Common myeloid progenitor, CD34-positive (primary cell): ENCODE data around the gene EOMES.

ENCODE experiments used
- CTCF ChIA-PET: fragments of 350-600 bp; sonication (Branson Sonifier 250); formaldehyde crosslinking; loops from one replicate; lab custom pipeline; 2021; ENCODE audit warnings: antibody characterized with exemption; lab: Charles Lee
- POLR2A ChIA-PET: fragments of 350-600 bp; sonication (Branson Sonifier 250); formaldehyde crosslinking; loops from one replicate; lab custom pipeline; 2021; ENCODE audit warnings: antibody characterized with exemption; lab: Charles Lee
- DNase-seq, 3 donors: peaks; one replicate each; pipeline versions ENCODE4 v3.0.0 to v3.0.0-alpha.2; 2013
- H3K27ac ChIP-seq, 2 experiments: 1 replicate in 1 of 2; 2 replicates in 1 of 2; pipeline ENCODE4 v1.7.0; 2013; ENCODE audit warnings: inconsistent platforms in 2 of 2, low read length in 2 of 2, mild to moderate bottlenecking in 2 of 2, low read depth in 1 of 2, moderate library complexity in 1 of 2; ENCODE audit not compliant: severe bottlenecking in 2 of 2, insufficient read depth in 1 of 2, poor library complexity in 1 of 2
- H3K27me3 ChIP-seq, 5 experiments: replicated peaks in 2 of 5; 1 replicate in 3 of 5; 2 replicates in 2 of 5; pipeline versions ENCODE4 v1.6.1 to v1.7.0; 2013; ENCODE audit warnings: low read length in 4 of 5, mild to moderate bottlenecking in 2 of 5, moderate library complexity in 2 of 5, inconsistent platforms in 1 of 5; ENCODE audit not compliant: insufficient read depth in 5 of 5, control insufficient read depth in 4 of 5
- H3K36me3 ChIP-seq, 4 experiments: 1 replicate in 2 of 4; 2 replicates in 2 of 4; pipeline versions ENCODE4 v1.6.1 to v1.7.0; 2013; ENCODE audit warnings: low read length in 3 of 4, control low read depth in 1 of 4, mild to moderate bottlenecking in 1 of 4; ENCODE audit not compliant: control insufficient read depth in 4 of 4, insufficient read depth in 4 of 4
- H3K4me1 ChIP-seq, 4 experiments: 1 replicate in 3 of 4; 2 replicates in 1 of 4; pipeline versions ENCODE4 v1.6.1 to v1.7.1; 2013; ENCODE audit warnings: low read length in 3 of 4, mild to moderate bottlenecking in 3 of 4, control low read depth in 1 of 4, inconsistent platforms in 1 of 4, moderate library complexity in 1 of 4; ENCODE audit not compliant: control insufficient read depth in 4 of 4, insufficient read depth in 4 of 4; ENCODE audit errors: control extremely low read depth in 1 of 4
- H3K4me3 ChIP-seq, 7 experiments: 1 replicate in 4 of 7; 2 replicates in 3 of 7; pipeline versions ENCODE4 v1.5.1 to v1.7.0; 2013; ENCODE audit warnings: mild to moderate bottlenecking in 7 of 7, low read length in 6 of 7, moderate library complexity in 6 of 7, inconsistent platforms in 2 of 7, low read depth in 2 of 7, control low read depth in 1 of 7; ENCODE audit not compliant: insufficient read depth in 4 of 7, control insufficient read depth in 1 of 7; ENCODE audit errors: extremely low read depth in 1 of 7
- H3K9me3 ChIP-seq, 5 experiments: 1 replicate in 4 of 5; 2 replicates in 1 of 5; pipeline versions ENCODE4 v1.6.1 to v1.7.1; 2013; ENCODE audit warnings: low read length in 4 of 5, mild to moderate bottlenecking in 2 of 5, inconsistent platforms in 1 of 5, low read depth in 1 of 5, moderate library complexity in 1 of 5; ENCODE audit not compliant: control insufficient read depth in 4 of 5, insufficient read depth in 2 of 5; ENCODE audit errors: control extremely low read depth in 1 of 5
- WGBS: methylation state at CpG from one replicate; pipeline ENCODE4 v1.1.5; 2013; ENCODE audit not compliant: insufficient coverage; 5-methylcytosine and 5-hydroxymethylcytosine counted together

EOMES gene

GRCh38 chr3:27715454-27715806 lies 6.7 kb downstream of the EOMES start:
- Histone ChIP-seq H3K36me3 (no peaks in the 10 kb centered on the region), H3K4me1 (peaks cover 5 to 32% (median 27%) of the 10 kb centered on the region in 4 experiments), H3K4me3 (peak overlapping the region in 1 of 7 experiments; percentile 32), H3K27me3 (peaks cover 37 to 87% (median 64%) of the 10 kb centered on the region in 5 experiments), H3K9me3 (no peaks in the 10 kb centered on the region), H3K27ac (no peak overlapping the region)
- DNase-seq = no peak
- WGBS = 18% methylated on average over 4 of the region's 11 CpGs
- CTCF ChIA-PET = interaction anchor here (0.7 to 2.0 kb wide), 8 partner anchors 9 to 633 kb away, joined by 3 to 6 read pairs (median 4); partner anchors contain the start of genes AZI2 and ZCWPW2
- POLR2A ChIA-PET = no interaction called here

- Histone ChIP-seq H3K27ac (no peak overlapping the region), H3K27me3 (peaks cover 32 to 87% (median 61%) of the 10 kb centered on the region in 5 experiments), H3K4me3 (peak overlapping the region in 3 of 7 experiments; percentile 27 to 48 (median 32))
Measured at GRCh38 chr3:27714692-27715453, 7.2 kb downstream of the EOMES start.

GRCh38 chr3:27714146-27714526 lies 8.0 kb downstream of the EOMES start:
- CTCF ChIA-PET = interaction anchor here (1.0 to 3.3 kb wide), 4 partner anchors 8 to 615 kb away, joined by 4 to 46 read pairs (median 5); partner anchors contain the start of gene EOMES
- 10% methylated on average over 5 of the region's 11 CpGs for WGBS
- peaks cover 29 to 83% (median 57%) of the 10 kb centered on the region in 5 experiments for H3K27me3 ChIP-seq

More at GRCh38 chr3:27714692-27715453, 7.2 kb downstream of the EOMES start:
- 2% methylated on average over 48 of the region's 52 CpGs for WGBS
- Histone ChIP-seq H3K4me1 (peaks cover 5 to 32% (median 27%) of the 10 kb centered on the region in 4 experiments), H3K9me3 (no peaks in the 10 kb centered on the region), H3K36me3 (no peaks in the 10 kb centered on the region)
- POLR2A ChIA-PET = no interaction called here
- CTCF ChIA-PET = interaction anchor here (1.1 to 2.0 kb wide), 4 partner anchors 9 to 614 kb away, joined by 4 to 6 read pairs (median 4); no protein-coding TSS in a partner anchor
- peak in 1 of 3 donors; percentile 35 for DNase-seq

GRCh38 chr3:27713435-27714145 lies 8.5 kb downstream of the EOMES start:
- H3K36me3 ChIP-seq = no peaks in the 10 kb centered on the region
- ChIA-PET CTCF (interaction anchor here (0.9 to 3.3 kb wide), 11 partner anchors 9 to 628 kb away, joined by 3 to 46 read pairs (median 5); partner anchors contain the start of gene EOMES), POLR2A (no interaction called here)
- H3K27ac ChIP-seq = no peak overlapping the region
- H3K9me3 ChIP-seq = no peaks in the 10 kb centered on the region
- H3K27me3 ChIP-seq = peaks cover 30 to 78% (median 57%) of the 10 kb centered on the region in 5 experiments
- peak in 1 of 3 donors; percentile 28 for DNase-seq
- peaks cover 5 to 32% (median 27%) of the 10 kb centered on the region in 4 experiments for H3K4me1 ChIP-seq
- H3K4me3 ChIP-seq = peak overlapping the region in 6 of 7 experiments; percentile 23 to 88 (median 80)
- WGBS = under 1% methylated on average over 17 of the region's 25 CpGs

More at GRCh38 chr3:27714146-27714526, 8.0 kb downstream of the EOMES start:
- POLR2A ChIA-PET = no interaction called here
- H3K4me3 ChIP-seq = peak overlapping the region in 1 of 7 experiments; percentile 9
- H3K27ac ChIP-seq = no peak overlapping the region
- no peaks in the 10 kb centered on the region for H3K9me3 ChIP-seq
- DNase-seq = peak in 1 of 3 donors; percentile 21
- H3K36me3 ChIP-seq = no peaks in the 10 kb centered on the region
- peaks cover 5 to 32% (median 27%) of the 10 kb centered on the region in 4 experiments for H3K4me1 ChIP-seq

DNA sequence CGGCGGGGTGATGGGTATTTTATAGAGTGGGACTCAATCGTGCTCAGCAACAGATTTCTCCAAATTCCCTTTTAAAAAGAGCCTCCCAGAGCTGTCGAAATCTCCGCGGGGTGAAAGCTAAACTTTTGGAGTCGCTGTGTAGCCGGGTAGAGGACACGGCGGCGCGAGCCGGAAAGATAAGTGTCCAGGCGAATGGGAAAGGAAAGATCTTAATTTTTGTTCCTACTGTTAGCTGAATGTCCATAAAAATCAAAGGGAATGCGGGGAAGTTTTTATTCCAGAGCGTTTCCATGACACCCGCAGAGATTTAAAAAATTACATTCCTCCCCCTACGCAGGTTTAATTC lies 9.1 kb downstream of the EOMES start:
- WGBS = 3% methylated on average over 14 of the region's 18 CpGs
- Histone ChIP-seq H3K27ac (no peak overlapping the region), H3K4me1 (peaks cover 5 to 32% (median 27%) of the 10 kb centered on the region in 4 experiments), H3K27me3 (peaks cover 25 to 76% (median 58%) of the 10 kb centered on the region in 5 experiments), H3K4me3 (peak overlapping the region in 6 of 7 experiments; percentile 66 to 88 (median 80)), H3K36me3 (no peaks in the 10 kb centered on the region), H3K9me3 (no peaks in the 10 kb centered on the region)
- CTCF ChIA-PET = interaction anchor here (0.7 to 3.3 kb wide), 16 partner anchors 9 to 629 kb away, joined by 3 to 46 read pairs (median 5); partner anchors contain the start of gene EOMES
- POLR2A ChIA-PET = interaction anchor here (0.6 kb wide), 1 partner anchor 9 kb away, joined by 4 read pairs; the partner anchor contains the start of gene EOMES
- DNase-seq = no peak

GRCh38 chr3:27712136-27713077 lies 9.7 kb downstream of the EOMES start:
- H3K27me3 ChIP-seq = peaks cover 22 to 75% (median 53%) of the 10 kb centered on the region in 5 experiments
- ChIA-PET CTCF (interaction anchor here (0.6 to 3.3 kb wide), 27 partner anchors 9 to 638 kb away, joined by 3 to 46 read pairs (median 4); partner anchors contain the start of gene EOMES), POLR2A (interaction anchor here (0.6 to 1.2 kb wide), 2 partner anchors 9 to 636 kb away, joined by 3 to 4 read pairs; partner anchors contain the start of genes AZI2, EOMES and ZCWPW2)
- no peak overlapping the region for H3K27ac ChIP-seq
- WGBS = 0% methylated on average over 46 of the region's 49 CpGs
- no peaks in the 10 kb centered on the region for H3K36me3 ChIP-seq
- H3K4me3 ChIP-seq = peak overlapping the region; percentile 40 to 88 (median 76)
- no peaks in the 10 kb centered on the region for H3K9me3 ChIP-seq
- peak; percentile 87 to 92 (median 89) for DNase-seq
- H3K4me1 ChIP-seq = peaks cover 5 to 32% (median 27%) of the 10 kb centered on the region in 4 experiments
